ENCODE measurements around the gene GPRC5C.
"Not testable (repeated sequence)": the region's sequence is repeated elsewhere in the genome, so short reads cannot be mapped to it uniquely, and the experiment has no call there.

GPRC5C gene

DNA sequence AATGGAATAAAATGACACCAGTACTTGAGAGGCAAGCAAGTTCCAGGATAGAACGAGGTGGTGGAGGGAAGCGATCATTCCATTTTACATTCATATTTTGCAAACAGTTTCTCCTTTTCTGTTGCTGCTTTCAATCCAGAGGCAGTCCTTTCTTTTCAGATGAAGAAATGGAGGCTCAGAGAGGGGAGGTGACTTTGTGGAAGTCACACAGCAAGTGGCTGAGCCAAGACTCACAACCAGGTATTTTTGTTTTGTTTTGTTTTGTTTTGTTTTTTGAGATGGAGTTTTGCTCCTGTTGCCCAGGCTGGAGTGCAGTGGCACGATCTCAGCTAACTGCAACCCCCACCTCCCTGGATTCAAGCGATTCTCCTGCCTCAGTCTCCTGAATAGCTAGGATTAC lies 35.3 kb upstream of the GPRC5C start:
- H3K9me3 Mint-ChIP-seq: no peaks in the 10 kb centered on the region
- H3K36me3 Mint-ChIP-seq: no peaks in the 10 kb centered on the region
- no peaks in the 10 kb centered on the region for H3K4me1 Mint-ChIP-seq
- ATAC-seq (no peak), DNase-seq (ENCODE audit: low spot score in 2 of 2) (no peak)
- H3K27ac Mint-ChIP-seq: no peak overlapping the region
- H3K4me3 Mint-ChIP-seq: no peak overlapping the region

- H3K4me1 Mint-ChIP-seq: no peaks in the 10 kb centered on the region
- H3K9me3 Mint-ChIP-seq: no peaks in the 10 kb centered on the region
- no peak overlapping the region for H3K27ac Mint-ChIP-seq
- H3K4me3 Mint-ChIP-seq: no peak overlapping the region
- DNase-seq (ENCODE audit: low spot score in 2 of 2): no peak
- H3K36me3 Mint-ChIP-seq: no peaks in the 10 kb centered on the region
- no peak for ATAC-seq
Observed at GRCh38 chr17:74402048-74402447, 29.8 kb upstream of the GPRC5C start.

- no peak for ATAC-seq
- DNase-seq (ENCODE audit: low spot score in 2 of 2): no peak
- H3K4me3 Mint-ChIP-seq: no peak overlapping the region
- H3K36me3 Mint-ChIP-seq: no peaks in the 10 kb centered on the region
- H3K4me1 Mint-ChIP-seq: no peaks in the 10 kb centered on the region
- H3K27ac Mint-ChIP-seq: no peak overlapping the region
- H3K9me3 Mint-ChIP-seq: no peaks in the 10 kb centered on the region
Observed at GRCh38 chr17:74403512-74404137, 28.3 kb upstream of the GPRC5C start.

- no peaks in the 10 kb centered on the region for H3K4me1 Mint-ChIP-seq
- H3K9me3 Mint-ChIP-seq: no peaks in the 10 kb centered on the region
- no peaks in the 10 kb centered on the region for H3K36me3 Mint-ChIP-seq
- no peak for ATAC-seq
- no peak overlapping the region for H3K4me3 Mint-ChIP-seq
- H3K27ac Mint-ChIP-seq: no peak overlapping the region
- no peak for DNase-seq (ENCODE audit: low spot score in 2 of 2)
Observed at GRCh38 chr17:74404218-74404617, 27.7 kb upstream of the GPRC5C start.

DNA sequence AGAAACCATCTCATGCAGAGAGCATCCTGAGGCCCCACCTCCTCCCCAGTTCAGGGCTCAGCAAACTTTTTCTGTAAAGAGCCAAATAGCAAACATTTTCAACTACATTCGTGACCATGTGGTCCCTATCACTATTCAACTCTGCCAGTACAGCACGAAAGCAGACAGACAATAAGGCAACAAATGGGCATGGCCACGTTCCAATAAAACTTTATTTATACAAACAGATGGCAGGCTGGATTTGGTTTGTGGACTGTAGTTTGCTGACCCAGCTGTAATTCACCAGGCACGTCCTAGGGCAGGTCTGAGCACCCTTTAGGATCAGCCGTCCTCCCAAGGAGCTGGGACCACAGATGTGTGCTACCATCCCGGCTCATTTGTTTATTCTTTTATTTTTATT lies 27.1 kb upstream of the GPRC5C start:
- no peaks in the 10 kb centered on the region for H3K36me3 Mint-ChIP-seq
- H3K27ac Mint-ChIP-seq: no peak overlapping the region

DNA sequence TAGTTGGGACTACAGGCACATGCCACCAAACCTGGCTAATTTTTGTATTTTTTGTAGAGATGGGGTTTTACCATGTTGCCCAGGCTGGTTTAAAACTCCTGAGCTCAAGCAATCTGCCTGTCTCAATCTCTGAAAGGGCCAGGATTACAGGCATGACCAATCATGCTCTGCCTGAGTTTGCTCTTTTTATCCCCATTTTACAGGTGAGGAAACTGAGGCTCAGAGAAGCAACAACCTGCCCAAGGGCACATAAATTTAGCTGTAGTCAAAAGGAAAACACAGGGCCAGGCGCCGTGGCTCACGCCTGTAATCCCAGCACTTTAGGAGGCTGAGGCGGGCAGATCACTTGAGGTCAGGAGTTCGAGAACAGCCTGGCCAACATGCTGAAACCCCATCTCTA lies 26.6 kb upstream of the GPRC5C start:
- not testable (repeated sequence) for DNase-seq (ENCODE audit: low spot score in 2 of 2); ATAC-seq; H3K36me3 Mint-ChIP-seq; H3K27ac Mint-ChIP-seq; H3K9me3 Mint-ChIP-seq; H3K4me3 Mint-ChIP-seq; H3K4me1 Mint-ChIP-seq

More for the DNA sequence above, 27.1 kb upstream of the GPRC5C start:
- Mint-ChIP-seq H3K4me1 (no peaks in the 10 kb centered on the region), H3K4me3 (no peak overlapping the region), H3K9me3 (no peaks in the 10 kb centered on the region)
- DNase-seq (ENCODE audit: low spot score in 2 of 2): no peak
- ATAC-seq: no peak

- no peaks in the 10 kb centered on the region for H3K4me1 Mint-ChIP-seq
- DNase-seq (ENCODE audit: low spot score in 2 of 2) (no peak), ATAC-seq (no peak)
- H3K27ac Mint-ChIP-seq: no peak overlapping the region
- no peaks in the 10 kb centered on the region for H3K9me3 Mint-ChIP-seq
- no peak overlapping the region for H3K4me3 Mint-ChIP-seq
- H3K36me3 Mint-ChIP-seq: no peaks in the 10 kb centered on the region
Observed at GRCh38 chr17:74407384-74407783, 24.5 kb upstream of the GPRC5C start.

DNA sequence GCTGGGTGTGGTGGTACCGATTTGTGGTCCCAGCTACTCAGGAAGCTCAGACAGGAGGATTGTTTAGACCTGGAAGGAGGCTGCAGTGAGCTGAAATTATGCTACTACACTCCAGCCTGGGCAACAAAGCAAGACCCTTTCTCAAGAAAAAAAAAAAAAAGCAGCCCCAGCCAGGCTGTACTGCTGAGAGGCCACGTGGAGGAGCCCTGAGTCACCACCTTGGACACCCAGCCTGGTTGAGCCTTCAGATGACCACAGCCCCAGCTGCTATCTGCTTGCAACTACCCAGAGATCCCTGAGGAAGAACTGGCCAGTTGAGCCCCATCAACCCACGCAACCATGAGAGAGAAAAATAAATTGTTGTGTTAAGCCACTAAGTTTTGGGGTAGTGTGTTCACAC lies 23.6 kb upstream of the GPRC5C start:
- Mint-ChIP-seq H3K4me3 (no peak overlapping the region), H3K27ac (no peak overlapping the region), H3K9me3 (no peaks in the 10 kb centered on the region), H3K36me3 (no peaks in the 10 kb centered on the region), H3K4me1 (no peaks in the 10 kb centered on the region)
- DNase-seq (ENCODE audit: low spot score in 2 of 2): no peak
- ATAC-seq: no peak

DNA sequence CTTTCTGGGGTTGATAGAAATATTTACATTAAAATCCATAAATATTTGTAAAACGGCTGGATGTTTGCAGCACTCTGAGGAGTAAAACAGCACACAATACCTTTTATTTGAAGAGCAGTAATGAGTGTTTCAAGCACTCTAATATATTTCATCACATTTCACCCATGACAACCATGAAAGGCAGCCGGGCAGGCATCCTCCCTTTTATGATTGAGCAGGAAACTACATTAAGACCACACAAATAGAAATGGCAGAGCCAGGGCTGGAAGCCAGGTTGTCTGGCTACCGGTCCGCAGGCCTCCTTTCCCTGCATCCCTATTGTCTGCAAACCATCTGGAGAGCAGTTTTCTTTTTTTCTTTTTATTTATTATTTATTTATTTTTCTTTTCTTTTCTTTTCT lies 23.1 kb upstream of the GPRC5C start:
- H3K27ac Mint-ChIP-seq: no peak overlapping the region
- H3K4me3 Mint-ChIP-seq: no peak overlapping the region
- no peaks in the 10 kb centered on the region for H3K4me1 Mint-ChIP-seq
- no peaks in the 10 kb centered on the region for H3K36me3 Mint-ChIP-seq
- no peaks in the 10 kb centered on the region for H3K9me3 Mint-ChIP-seq
- DNase-seq (ENCODE audit: low spot score in 2 of 2): no peak
- ATAC-seq: no peak

DNA sequence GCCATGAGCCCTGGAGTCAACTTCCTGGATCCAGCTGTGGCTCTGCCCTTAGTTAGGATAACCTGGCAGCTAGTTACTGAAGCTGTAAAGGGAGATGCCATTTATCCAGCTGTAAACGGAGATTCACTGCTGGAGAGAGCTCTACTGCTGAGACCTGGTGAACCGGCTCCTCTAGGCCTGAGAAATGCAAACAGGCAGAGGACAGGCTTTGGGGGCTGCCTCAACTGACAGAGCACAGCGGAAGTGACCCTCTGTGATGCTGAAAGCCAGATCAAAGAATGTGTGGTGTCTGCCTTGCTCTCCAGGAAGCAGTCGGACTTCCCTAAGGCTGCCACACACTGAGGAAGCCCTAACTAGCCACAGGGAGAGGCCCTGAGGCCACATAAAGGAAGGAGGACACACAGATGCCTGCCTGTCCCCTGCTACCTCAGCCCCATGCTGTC lies 21.9 kb upstream of the GPRC5C start:
- ATAC-seq: no peak
- DNase-seq (ENCODE audit: low spot score in 2 of 2): no peak
- Mint-ChIP-seq H3K27ac (no peak overlapping the region), H3K4me1 (no peaks in the 10 kb centered on the region), H3K9me3 (no peaks in the 10 kb centered on the region), H3K4me3 (no peak overlapping the region), H3K36me3 (no peaks in the 10 kb centered on the region)

GRCh38 chr17:74412581-74412980 lies 19.3 kb upstream of the GPRC5C start:
- no peak overlapping the region for H3K4me3 Mint-ChIP-seq
- no peaks in the 10 kb centered on the region for H3K36me3 Mint-ChIP-seq
- no peaks in the 10 kb centered on the region for H3K9me3 Mint-ChIP-seq
- DNase-seq (ENCODE audit: low spot score in 2 of 2) (no peak), ATAC-seq (no peak)
- H3K27ac Mint-ChIP-seq: no peak overlapping the region
- peaks cover 3% of the 10 kb centered on the region for H3K4me1 Mint-ChIP-seq

- Mint-ChIP-seq H3K36me3 (no peaks in the 10 kb centered on the region), H3K27ac (no peak overlapping the region), H3K4me3 (no peak overlapping the region), H3K9me3 (no peaks in the 10 kb centered on the region), H3K4me1 (peaks cover 4% of the 10 kb centered on the region)
- no peak for ATAC-seq
- no peak for DNase-seq (ENCODE audit: low spot score in 2 of 2)
Observed at GRCh38 chr17:74413491-74413890, 18.4 kb upstream of the GPRC5C start.

GRCh38 chr17:74414510-74414909 lies 17.4 kb upstream of the GPRC5C start:
- DNase-seq (ENCODE audit: low spot score in 2 of 2): no peak
- Mint-ChIP-seq H3K27ac (no peak overlapping the region), H3K4me1 (peaks cover 4% of the 10 kb centered on the region)

GRCh38 chr17:74415608-74416396 lies 16.1 kb upstream of the GPRC5C start:
- Mint-ChIP-seq H3K4me1 (peaks cover 4% of the 10 kb centered on the region), H3K9me3 (no peaks in the 10 kb centered on the region), H3K36me3 (no peaks in the 10 kb centered on the region), H3K27ac (no peak overlapping the region), H3K4me3 (no peak overlapping the region)
- ATAC-seq: no peak
- no peak for DNase-seq (ENCODE audit: low spot score in 2 of 2)

More at GRCh38 chr17:74414510-74414909, 17.4 kb upstream of the GPRC5C start:
- no peak for ATAC-seq
- Mint-ChIP-seq H3K36me3 (no peaks in the 10 kb centered on the region), H3K4me3 (no peak overlapping the region), H3K9me3 (no peaks in the 10 kb centered on the region)

- H3K4me3 Mint-ChIP-seq: no peak overlapping the region
- no peaks in the 10 kb centered on the region for H3K9me3 Mint-ChIP-seq
- ATAC-seq: peak; percentile 92
- peaks cover 4% of the 10 kb centered on the region for H3K4me1 Mint-ChIP-seq
- no peaks in the 10 kb centered on the region for H3K36me3 Mint-ChIP-seq
- H3K27ac Mint-ChIP-seq: no peak overlapping the region
- DNase-seq (ENCODE audit: low spot score in 2 of 2): no peak
Observed at GRCh38 chr17:74417178-74418045, 14.5 kb upstream of the GPRC5C start.
